Activated CD8-positive, alpha-beta T cell treated with anti-CD3 and anti-CD28 coated beads for 36 hours (primary cell): Measurements from ENCODE around the gene BCOR. TPM values are rescaled to one million over a fixed set of nuclear protein-coding genes. Genes with fewer than 3 reads are reported as not detected.
A peak's percentile ranks its signal among the peaks of the same experiment; 100 is the strongest.

Experiments
- ATAC-seq: fragments of 200-7000 bp; cut with Tn5 transposase; one replicate; pipeline ENCODE4 v1.10.0; 2021; ENCODE audit warnings: mild to moderate bottlenecking, moderate library complexity
- CTCF ChIA-PET: fragments of 350-600 bp; sonication (Branson Sonifier 250); formaldehyde crosslinking; loops from one replicate; lab custom pipeline; 2021; ENCODE audit warnings: antibody characterized with exemption; lab: Charles Lee
- POLR2A ChIA-PET: fragments of 350-600 bp; sonication (Branson Sonifier 250); formaldehyde crosslinking; loops from one replicate; lab custom pipeline; 2021; ENCODE audit warnings: antibody characterized with exemption; lab: Charles Lee
- DNase-seq: peaks from one replicate; pipeline ENCODE4 v3.0.0-alpha.2; 2020
- H3K27ac Mint-ChIP-seq: one replicate; pipeline ENCODE4 v1.8.0; 2021; ENCODE audit warnings: mild to moderate bottlenecking, mixed read lengths
- H3K27me3 Mint-ChIP-seq: one replicate; pipeline ENCODE4 v1.8.0; 2021; ENCODE audit warnings: mixed read lengths
- H3K36me3 Mint-ChIP-seq: one replicate; pipeline ENCODE4 v1.8.0; 2021; ENCODE audit warnings: low read depth, mixed read lengths
- H3K4me1 Mint-ChIP-seq: one replicate; pipeline ENCODE4 v1.8.0; 2021; ENCODE audit warnings: low read depth, mixed read lengths
- H3K4me3 Mint-ChIP-seq: one replicate; pipeline ENCODE4 v1.8.0; 2021; ENCODE audit warnings: mild to moderate bottlenecking, moderate library complexity, mixed read lengths
- H3K9me3 Mint-ChIP-seq: one replicate; pipeline ENCODE4 v1.8.0; 2021; ENCODE audit warnings: mixed read lengths
- intact Hi-C: fragments of 100-400 bp; cut with micrococcal nuclease; formaldehyde crosslinking; loops from one replicate; pipeline ENCODE4 v1.10.0; 2022
- total RNA-seq, 2 experiments: library from RNA; stranded (reverse); gene quantifications; one replicate each; pipeline ENCODE4 v1.2.3, GENCODE V29; 2021
- TF ChIP-seq, protein P1 (sequence below): fragments of 200-600 bp; IDR thresholded peaks from one replicate; pipeline ENCODE4 v1.8.0; 2022; ENCODE audit warnings: antibody characterized with exemption, mild to moderate bottlenecking

BCOR gene
- total RNA-seq, 2 experiments from 2014 or later, result 38.3 to 39.6 TPM

GRCh38 chrX:40082447-40083119, 15.2 kb downstream of the BCOR start:
- intact Hi-C loops, result no loop called here
- Mint-ChIP-seq H3K27me3 (no peaks in the 10 kb centered on the region), H3K36me3 (peaks cover 5% of the 10 kb centered on the region), H3K27ac (no peak overlapping the region), H3K9me3 (no peaks in the 10 kb centered on the region), H3K4me1 (peaks cover 71% of the 10 kb centered on the region), H3K4me3 (peak overlapping the region; percentile 49)
- ChIA-PET CTCF (interaction anchor here (1.1 kb wide), 1 partner anchor 86 kb away, joined by 3 read pairs; no protein-coding TSS in a partner anchor), POLR2A (interaction anchor here (0.9 to 1.0 kb wide), 2 partner anchors 9 to 22 kb away, joined by 3 read pairs; no protein-coding TSS in a partner anchor)
- ATAC-seq (peak; percentile 41), DNase-seq (peak; percentile 40)
- TF ChIP-seq, protein P1, sequence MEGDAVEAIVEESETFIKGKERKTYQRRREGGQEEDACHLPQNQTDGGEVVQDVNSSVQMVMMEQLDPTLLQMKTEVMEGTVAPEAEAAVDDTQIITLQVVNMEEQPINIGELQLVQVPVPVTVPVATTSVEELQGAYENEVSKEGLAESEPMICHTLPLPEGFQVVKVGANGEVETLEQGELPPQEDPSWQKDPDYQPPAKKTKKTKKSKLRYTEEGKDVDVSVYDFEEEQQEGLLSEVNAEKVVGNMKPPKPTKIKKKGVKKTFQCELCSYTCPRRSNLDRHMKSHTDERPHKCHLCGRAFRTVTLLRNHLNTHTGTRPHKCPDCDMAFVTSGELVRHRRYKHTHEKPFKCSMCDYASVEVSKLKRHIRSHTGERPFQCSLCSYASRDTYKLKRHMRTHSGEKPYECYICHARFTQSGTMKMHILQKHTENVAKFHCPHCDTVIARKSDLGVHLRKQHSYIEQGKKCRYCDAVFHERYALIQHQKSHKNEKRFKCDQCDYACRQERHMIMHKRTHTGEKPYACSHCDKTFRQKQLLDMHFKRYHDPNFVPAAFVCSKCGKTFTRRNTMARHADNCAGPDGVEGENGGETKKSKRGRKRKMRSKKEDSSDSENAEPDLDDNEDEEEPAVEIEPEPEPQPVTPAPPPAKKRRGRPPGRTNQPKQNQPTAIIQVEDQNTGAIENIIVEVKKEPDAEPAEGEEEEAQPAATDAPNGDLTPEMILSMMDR, result no peak

DNA sequence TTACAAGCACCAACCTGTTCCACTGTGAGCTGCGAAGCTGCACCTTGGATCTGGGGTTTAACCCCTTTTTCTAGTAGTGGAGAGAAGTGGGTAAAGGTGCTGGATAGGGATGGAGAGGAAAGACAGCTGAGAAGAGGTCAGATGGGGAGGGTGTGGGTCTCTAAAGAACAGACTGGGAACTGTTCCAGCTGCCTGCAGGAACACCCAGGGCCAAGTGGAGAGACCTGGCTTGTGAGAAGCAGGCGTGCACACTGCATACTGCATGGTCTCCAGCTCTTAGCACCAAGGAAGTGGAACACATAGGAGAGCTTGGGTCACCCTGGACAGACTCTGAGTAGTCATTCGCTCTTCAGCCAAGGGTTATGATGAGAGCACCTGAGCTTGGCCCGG, 16.1 kb downstream of the BCOR start:
- peaks cover 70% of the 10 kb centered on the region for H3K4me1 Mint-ChIP-seq
- H3K36me3 Mint-ChIP-seq, result peaks cover 6% of the 10 kb centered on the region
- POLR2A ChIA-PET, result interaction anchor here (0.9 kb wide), 1 partner anchor 10 kb away, joined by 3 read pairs; no protein-coding TSS in a partner anchor
- intact Hi-C loops, result no loop called here
- ATAC-seq (no peak), DNase-seq (no peak)
- H3K27me3 Mint-ChIP-seq, result no peaks in the 10 kb centered on the region
- H3K9me3 Mint-ChIP-seq, result no peaks in the 10 kb centered on the region
- H3K27ac Mint-ChIP-seq, result no peak overlapping the region
- TF ChIP-seq, protein P1, result no peak
- CTCF ChIA-PET, result interaction anchor here (1.1 kb wide), 1 partner anchor 87 kb away, joined by 3 read pairs; no protein-coding TSS in a partner anchor
- no peak overlapping the region for H3K4me3 Mint-ChIP-seq

DNA sequence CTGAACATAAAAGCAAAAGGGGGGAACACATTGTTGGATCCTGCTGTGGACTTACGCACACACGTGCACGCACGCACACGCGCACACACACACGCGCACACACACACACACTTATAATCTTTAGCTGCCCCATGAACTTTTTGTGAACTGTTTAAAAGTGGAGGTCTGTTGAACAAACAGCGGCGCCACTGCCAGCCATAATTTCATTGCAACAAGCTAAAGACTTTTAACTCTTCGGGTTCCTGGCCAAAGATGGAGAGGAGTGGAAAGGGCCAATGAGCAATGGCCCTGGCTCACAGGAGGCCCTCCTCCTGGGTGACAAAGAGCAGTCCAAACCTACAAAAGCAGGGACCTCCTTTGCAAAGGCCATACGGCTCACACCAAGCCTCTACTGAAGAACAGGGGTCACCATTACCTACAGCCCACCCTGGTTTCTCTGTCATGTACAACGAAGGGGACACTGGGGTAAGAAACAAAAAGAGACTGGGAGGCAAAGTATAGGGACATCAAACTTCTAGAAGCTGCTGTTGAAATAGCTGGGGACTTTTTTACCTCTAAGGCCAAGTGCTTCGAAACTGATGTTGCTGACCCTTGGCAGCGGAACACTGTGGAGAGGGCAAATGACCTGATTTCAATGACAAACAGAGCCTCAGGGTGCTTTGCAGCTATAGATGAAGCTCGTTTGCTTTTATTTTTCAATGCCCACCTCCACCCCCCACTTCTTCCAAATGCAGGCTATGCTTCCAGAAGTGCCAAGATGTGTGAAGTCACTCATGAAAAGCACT, 16.7 kb downstream of the BCOR start:
- Mint-ChIP-seq H3K4me1 (peaks cover 68% of the 10 kb centered on the region), H3K9me3 (no peaks in the 10 kb centered on the region), H3K36me3 (peaks cover 10% of the 10 kb centered on the region), H3K27me3 (no peaks in the 10 kb centered on the region), H3K4me3 (no peak overlapping the region), H3K27ac (no peak overlapping the region)
- TF ChIP-seq, protein P1, result no peak
- CTCF ChIA-PET, result interaction anchor here (1.1 kb wide), 2 partner anchors 70 to 88 kb away, joined by 3 read pairs; no protein-coding TSS in a partner anchor
- DNase-seq (no peak), ATAC-seq (no peak)
- intact Hi-C loops, result no loop called here
- POLR2A ChIA-PET, result no interaction called here

- Mint-ChIP-seq H3K9me3 (no peaks in the 10 kb centered on the region), H3K27me3 (no peaks in the 10 kb centered on the region), H3K36me3 (peaks cover 16% of the 10 kb centered on the region), H3K27ac (no peak overlapping the region), H3K4me3 (no peak overlapping the region), H3K4me1 (peaks cover 55% of the 10 kb centered on the region)
- DNase-seq (no peak), ATAC-seq (no peak)
- intact Hi-C loops, result no loop called here
- TF ChIP-seq, protein P1, result no peak
- CTCF ChIA-PET, result no interaction called here
- POLR2A ChIA-PET, result no interaction called here
These were observed 18.2 kb downstream of the BCOR start for GRCh38 chrX:40079572-40079971.
